ENCODE results near the gene SP5. TPM values are rescaled to one million over a fixed set of nuclear protein-coding genes. Genes with fewer than 3 reads are reported as not detected.

SP5 gene
- total and polyA plus RNA-seq, 2 donors (not counting 3 experiments of a cell fraction or from before 2014, with no cell fraction given) = not detected

DNA sequence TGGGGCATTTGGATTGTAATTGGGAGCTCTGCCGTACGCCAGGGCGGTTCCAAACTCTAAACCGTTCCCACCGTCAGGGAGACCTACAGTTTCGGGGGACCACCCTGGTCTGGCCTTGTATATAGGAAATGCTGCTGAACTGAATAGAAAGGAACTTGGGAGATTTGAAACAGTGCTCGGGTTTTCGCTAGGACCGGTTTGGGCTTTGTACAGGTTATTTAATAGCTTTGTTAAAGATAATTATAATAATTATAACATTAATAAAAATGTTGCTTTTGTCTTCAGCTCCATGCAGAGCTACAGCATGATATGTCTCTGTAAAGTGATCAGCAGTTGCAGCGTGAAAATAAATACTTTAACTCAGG, 2.4 kb downstream of the SP5 start:
- Histone ChIP-seq H3K9ac (replicated peaks; ENCODE audit: extremely low read depth, insufficient read depth, low read length) (no peak overlapping the region), H3K9me1 (replicated peaks; ENCODE audit: control insufficient read depth, extremely low read depth, insufficient read depth, low read length) (no peaks in the 10 kb centered on the region), H3K27me3 (ENCODE audit: control insufficient read depth in 2 of 2, insufficient read depth in 2 of 2, low read length in 2 of 2) (peaks cover 48 to 90% of the 10 kb centered on the region in 2 experiments), H3K79me2 (ENCODE audit: control insufficient read depth, insufficient read depth, low read length) (no peaks in the 10 kb centered on the region), H4K20me1 (replicated peaks; ENCODE audit: control insufficient read depth, extremely low read depth, insufficient read depth, low read length) (no peaks in the 10 kb centered on the region), H3K27ac (ENCODE audit: insufficient read depth, low read depth, low read length) (no peak overlapping the region), H3K4me2 (ENCODE audit: insufficient read depth, low read length) (no peak overlapping the region), H3K36me3 (ENCODE audit: control insufficient read depth in 2 of 2, extremely low read depth in 1 of 2, insufficient read depth in 2 of 2, low read length in 2 of 2) (no peaks in the 10 kb centered on the region), H2AFZ (ENCODE audit: low read depth, low read length) (no peak overlapping the region), H3K4me1 (ENCODE audit: control insufficient read depth, extremely low read depth, insufficient read depth, low read length) (peaks cover 19% of the 10 kb centered on the region), H3K4me3 (replicated peaks in 1 of 3; ENCODE audit: insufficient read depth in 1 of 3, low read depth in 1 of 3, low read length in 3 of 3) (no peak overlapping the region), H3K9me3 (replicated peaks; ENCODE audit: control insufficient read depth, insufficient read depth, low read length) (no peaks in the 10 kb centered on the region)
- dilution Hi-C loops (cut with MboI; ENCODE audit: extremely low pct_ligation_motif_present, low sequenced_read_pairs) (no loop called here), intact Hi-C loops (cut with micrococcal nuclease) (loop anchor here (5.0 to 10.0 kb wide), 2 partner anchors 55 to 783 kb away; partner anchors contain the start of gene ERICH2)
- FAIRE-seq = no peak
- POLR2A ChIA-PET = no interaction called here
- no TSS peak for BruUV-seq (replicated peaks)
- DNase-seq (ENCODE audit: low read depth, low spot score) = no peak
- TF ChIP-seq GATA2 (IDR thresholded peaks at IDR 0.05; ENCODE audit: insufficient read depth, insufficient read length, low read depth, low read length) = no peak
- peak; percentile 35 for TF ChIP-seq EZH2 (IDR thresholded peaks at IDR 0.05; ENCODE audit: borderline replicate concordance, low read depth, low read length, severe bottlenecking)
- CTCF ChIA-PET = interaction anchor here (0.9 to 3.4 kb wide), 4 partner anchors 64 to 356 kb away, joined by 3 to 20 read pairs (median 8); no protein-coding TSS in a partner anchor

DNA sequence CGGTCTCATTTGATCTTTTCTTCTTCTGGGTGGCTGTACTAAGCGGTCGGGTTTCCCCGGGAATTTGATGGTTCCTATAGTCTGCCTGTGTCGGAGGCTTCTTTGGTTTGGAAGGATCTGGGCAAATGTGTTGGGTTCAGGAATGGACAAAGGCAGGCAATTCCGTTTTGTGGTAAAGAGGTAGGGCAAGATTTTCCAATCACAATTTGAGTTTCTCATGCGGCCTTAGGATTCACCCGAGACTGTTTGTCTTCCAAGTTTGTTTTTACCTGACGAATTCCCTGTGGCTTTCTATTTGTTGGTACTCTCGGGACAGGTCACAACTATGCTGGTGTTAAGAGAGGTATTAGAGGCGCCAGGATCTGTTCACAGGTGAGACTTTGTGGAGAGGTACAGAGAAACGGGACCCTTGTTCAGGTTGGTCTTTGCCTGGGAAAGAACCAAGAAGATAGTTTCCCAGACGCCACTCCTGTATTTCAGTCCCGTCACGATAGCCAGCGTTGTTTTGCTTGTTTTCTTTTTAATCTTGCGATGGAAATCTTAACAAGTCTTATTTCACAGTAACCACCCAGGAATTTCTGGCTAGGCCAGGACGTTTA, 3.0 kb downstream of the SP5 start:
- DNase-seq (ENCODE audit: low read depth, low spot score) (no peak), FAIRE-seq (no peak)
- Histone ChIP-seq H3K36me3 (ENCODE audit: control insufficient read depth in 2 of 2, extremely low read depth in 1 of 2, insufficient read depth in 2 of 2, low read length in 2 of 2) (no peaks in the 10 kb centered on the region), H3K79me2 (ENCODE audit: control insufficient read depth, insufficient read depth, low read length) (no peaks in the 10 kb centered on the region), H4K20me1 (replicated peaks; ENCODE audit: control insufficient read depth, extremely low read depth, insufficient read depth, low read length) (no peaks in the 10 kb centered on the region), H3K9ac (replicated peaks; ENCODE audit: extremely low read depth, insufficient read depth, low read length) (no peak overlapping the region), H3K9me3 (replicated peaks; ENCODE audit: control insufficient read depth, insufficient read depth, low read length) (no peaks in the 10 kb centered on the region), H3K27me3 (ENCODE audit: control insufficient read depth in 2 of 2, insufficient read depth in 2 of 2, low read length in 2 of 2) (peaks cover 43 to 85% of the 10 kb centered on the region in 2 experiments), H2AFZ (ENCODE audit: low read depth, low read length) (no peak overlapping the region), H3K4me2 (ENCODE audit: insufficient read depth, low read length) (no peak overlapping the region), H3K4me1 (ENCODE audit: control insufficient read depth, extremely low read depth, insufficient read depth, low read length) (peaks cover 19% of the 10 kb centered on the region), H3K4me3 (replicated peaks in 1 of 3; ENCODE audit: insufficient read depth in 1 of 3, low read depth in 1 of 3, low read length in 3 of 3) (no peak overlapping the region), H3K9me1 (replicated peaks; ENCODE audit: control insufficient read depth, extremely low read depth, insufficient read depth, low read length) (no peaks in the 10 kb centered on the region), H3K27ac (ENCODE audit: insufficient read depth, low read depth, low read length) (no peak overlapping the region)
- BruUV-seq (replicated peaks) = no TSS peak
- POLR2A ChIA-PET = no interaction called here
- no peak for TF ChIP-seq GATA2 (IDR thresholded peaks at IDR 0.05; ENCODE audit: insufficient read depth, insufficient read length, low read depth, low read length)
- TF ChIP-seq POLR2A (IDR thresholded peaks at IDR 0.05; ENCODE audit: low read depth, low read length) = no peak
- TF ChIP-seq JUN (IDR thresholded peaks at IDR 0.05; ENCODE audit: borderline replicate concordance, insufficient read depth, insufficient read length, low read depth) = no peak
- TF ChIP-seq, protein P1, sequence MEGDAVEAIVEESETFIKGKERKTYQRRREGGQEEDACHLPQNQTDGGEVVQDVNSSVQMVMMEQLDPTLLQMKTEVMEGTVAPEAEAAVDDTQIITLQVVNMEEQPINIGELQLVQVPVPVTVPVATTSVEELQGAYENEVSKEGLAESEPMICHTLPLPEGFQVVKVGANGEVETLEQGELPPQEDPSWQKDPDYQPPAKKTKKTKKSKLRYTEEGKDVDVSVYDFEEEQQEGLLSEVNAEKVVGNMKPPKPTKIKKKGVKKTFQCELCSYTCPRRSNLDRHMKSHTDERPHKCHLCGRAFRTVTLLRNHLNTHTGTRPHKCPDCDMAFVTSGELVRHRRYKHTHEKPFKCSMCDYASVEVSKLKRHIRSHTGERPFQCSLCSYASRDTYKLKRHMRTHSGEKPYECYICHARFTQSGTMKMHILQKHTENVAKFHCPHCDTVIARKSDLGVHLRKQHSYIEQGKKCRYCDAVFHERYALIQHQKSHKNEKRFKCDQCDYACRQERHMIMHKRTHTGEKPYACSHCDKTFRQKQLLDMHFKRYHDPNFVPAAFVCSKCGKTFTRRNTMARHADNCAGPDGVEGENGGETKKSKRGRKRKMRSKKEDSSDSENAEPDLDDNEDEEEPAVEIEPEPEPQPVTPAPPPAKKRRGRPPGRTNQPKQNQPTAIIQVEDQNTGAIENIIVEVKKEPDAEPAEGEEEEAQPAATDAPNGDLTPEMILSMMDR (IDR thresholded peaks at IDR 0.05; ENCODE audit: extremely low read depth in 1 of 2, insufficient read depth in 1 of 2, low read depth in 1 of 2, low read length in 2 of 2) = no peak
- TF ChIP-seq, protein P2, sequence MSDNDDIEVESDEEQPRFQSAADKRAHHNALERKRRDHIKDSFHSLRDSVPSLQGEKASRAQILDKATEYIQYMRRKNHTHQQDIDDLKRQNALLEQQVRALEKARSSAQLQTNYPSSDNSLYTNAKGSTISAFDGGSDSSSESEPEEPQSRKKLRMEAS (IDR thresholded peaks at IDR 0.05; ENCODE audit: insufficient read depth, insufficient read length) = no peak
- TF ChIP-seq POLR2AphosphoS5 (IDR thresholded peaks at IDR 0.05; ENCODE audit: insufficient read depth, low read depth, low read length) = no peak
- TF ChIP-seq MYC (IDR thresholded peaks at IDR 0.05; ENCODE audit: low read depth, low read length) = no peak
- no peak for TF ChIP-seq FOS (IDR thresholded peaks at IDR 0.05; ENCODE audit: borderline replicate concordance, insufficient read depth, low read length)
- dilution Hi-C loops (cut with MboI; ENCODE audit: extremely low pct_ligation_motif_present, low sequenced_read_pairs) = no loop called here
- CTCF ChIA-PET = interaction anchor here (1.0 to 3.4 kb wide), 3 partner anchors 63 to 357 kb away, joined by 3 to 20 read pairs (median 8); no protein-coding TSS in a partner anchor
- intact Hi-C loops (cut with micrococcal nuclease) = loop anchor here (5.0 to 10.0 kb wide), 2 partner anchors 54 to 783 kb away; partner anchors contain the start of gene ERICH2

Measured in endothelial cell of umbilical vein (primary cell).